Tibial artery (tissue), 4 donors: ENCODE data around the gene ZFPM1.

Experiments
- DNase-seq, 2 donors: peaks; one replicate each; pipeline ENCODE4 v3.0.0-alpha.2; 2019
- H3K27ac ChIP-seq, 2 donors: fragments of 200-600 bp; sonication (generic) in 1 of 2; 1 replicate in 1 of 2; 2 replicates in 1 of 2; pipeline ENCODE4 v1.5.1; 2018 to 2019; ENCODE audit warnings: mild to moderate bottlenecking in 1 of 2
- H3K27me3 ChIP-seq, 2 donors: fragments of 200-600 bp; sonication (generic) in 1 of 2; one replicate each; pipeline versions ENCODE4 v1.5.1 to v1.6.0; 2016 to 2019
- H3K36me3 ChIP-seq, 3 donors: fragments of 200-600 bp; sonication (generic) in 2 of 3; one replicate each; pipeline ENCODE4 v1.5.1; 2016 to 2019; ENCODE audit warnings: mild to moderate bottlenecking in 2 of 3
- H3K4me1 ChIP-seq, 4 donors: fragments of 200-600 bp; sonication (generic) in 2 of 4; 1 replicate in 3 of 4; 2 replicates in 1 of 4; pipeline ENCODE4 v1.5.1; 2016 to 2019
- H3K4me3 ChIP-seq, 2 donors: fragments of 200-600 bp; sonication (generic) in 1 of 2; 1 replicate in 1 of 2; 2 replicates in 1 of 2; pipeline ENCODE4 v1.5.1; 2018 to 2019; ENCODE audit warnings: mild to moderate bottlenecking in 2 of 2
- H3K9me3 ChIP-seq, 3 donors: fragments of 200-600 bp; sonication (generic) in 1 of 3; one replicate each; pipeline ENCODE4 v1.5.1; 2016 to 2019
- intact Hi-C: fragments of 100-400 bp; cut with DNase I; formaldehyde crosslinking; loops from one replicate; pipeline ENCODE4 v1.15.0; 2023; ENCODE audit warnings: low total_unique reads
- TF ChIP-seq, protein P1 (sequence below), 2 experiments: fragments of 200-600 bp in 1 of 2; fragments of 450-650 bp in 1 of 2; IDR thresholded peaks; one replicate each; pipeline ENCODE4 v1.5.1; 2017 to 2019; ENCODE audit warnings: antibody characterized with exemption in 2 of 2, mild to moderate bottlenecking in 1 of 2, moderate library complexity in 1 of 2

Gene ZFPM1

DNA sequence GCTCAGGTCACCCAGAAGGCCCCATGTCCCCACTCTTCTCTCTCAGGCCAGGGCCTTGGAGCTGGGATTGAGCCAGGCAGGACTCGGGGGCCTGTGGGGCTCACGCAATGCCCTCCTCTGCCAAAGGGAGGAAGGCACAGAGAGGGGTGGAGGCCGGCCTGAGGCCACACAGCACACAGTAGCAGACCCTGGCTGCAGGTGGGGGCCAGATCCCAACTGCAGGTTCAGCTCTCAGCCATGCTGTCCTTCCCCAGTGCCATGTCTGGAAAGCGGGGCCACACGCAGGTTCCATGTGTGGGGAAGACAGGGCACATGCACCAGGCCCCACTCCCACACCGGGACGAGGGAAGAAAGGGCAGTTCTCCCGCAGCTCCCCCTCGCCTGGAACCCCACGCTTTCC is 33.3 kb upstream of the ZFPM1 start:
- Histone ChIP-seq H3K4me3 (no peak overlapping the region), H3K27ac (no peak overlapping the region), H3K36me3 (no peaks in the 10 kb centered on the region), H3K27me3 (no peaks in the 10 kb centered on the region), H3K9me3 (no peaks in the 10 kb centered on the region), H3K4me1 (peaks cover 0 to 7% (median 0%) of the 10 kb centered on the region in 4 donors)
- no peak for DNase-seq
- TF ChIP-seq, protein P1, sequence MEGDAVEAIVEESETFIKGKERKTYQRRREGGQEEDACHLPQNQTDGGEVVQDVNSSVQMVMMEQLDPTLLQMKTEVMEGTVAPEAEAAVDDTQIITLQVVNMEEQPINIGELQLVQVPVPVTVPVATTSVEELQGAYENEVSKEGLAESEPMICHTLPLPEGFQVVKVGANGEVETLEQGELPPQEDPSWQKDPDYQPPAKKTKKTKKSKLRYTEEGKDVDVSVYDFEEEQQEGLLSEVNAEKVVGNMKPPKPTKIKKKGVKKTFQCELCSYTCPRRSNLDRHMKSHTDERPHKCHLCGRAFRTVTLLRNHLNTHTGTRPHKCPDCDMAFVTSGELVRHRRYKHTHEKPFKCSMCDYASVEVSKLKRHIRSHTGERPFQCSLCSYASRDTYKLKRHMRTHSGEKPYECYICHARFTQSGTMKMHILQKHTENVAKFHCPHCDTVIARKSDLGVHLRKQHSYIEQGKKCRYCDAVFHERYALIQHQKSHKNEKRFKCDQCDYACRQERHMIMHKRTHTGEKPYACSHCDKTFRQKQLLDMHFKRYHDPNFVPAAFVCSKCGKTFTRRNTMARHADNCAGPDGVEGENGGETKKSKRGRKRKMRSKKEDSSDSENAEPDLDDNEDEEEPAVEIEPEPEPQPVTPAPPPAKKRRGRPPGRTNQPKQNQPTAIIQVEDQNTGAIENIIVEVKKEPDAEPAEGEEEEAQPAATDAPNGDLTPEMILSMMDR (IDR thresholded peaks at IDR 0.05) = no peak
- intact Hi-C loops = no loop called here

DNA sequence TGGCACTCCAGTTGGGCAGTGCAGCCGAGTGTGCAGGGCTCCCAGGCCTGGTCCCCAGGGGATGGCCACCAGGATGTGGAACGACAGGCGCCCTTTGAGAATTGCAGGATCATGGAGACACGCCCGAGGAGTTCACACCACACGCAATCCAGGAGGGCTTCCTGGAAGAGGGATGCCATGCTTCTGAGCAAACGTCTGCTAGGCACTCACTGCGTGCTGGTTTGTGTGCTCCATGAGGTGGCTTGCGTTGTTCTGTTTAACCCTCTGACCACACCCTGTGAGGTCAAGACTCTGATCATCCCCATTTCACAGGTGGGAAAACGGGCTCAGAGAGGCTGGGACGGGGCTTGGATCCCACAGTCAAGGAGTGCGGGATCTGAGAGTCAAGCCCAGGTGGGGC is 32.6 kb upstream of the ZFPM1 start:
- intact Hi-C loops = no loop called here
- Histone ChIP-seq H3K27ac (no peak overlapping the region), H3K4me3 (no peak overlapping the region), H3K9me3 (no peaks in the 10 kb centered on the region), H3K27me3 (no peaks in the 10 kb centered on the region), H3K36me3 (no peaks in the 10 kb centered on the region), H3K4me1 (peaks cover 0 to 14% (median 0%) of the 10 kb centered on the region in 4 donors)
- no peak for DNase-seq
- TF ChIP-seq, protein P1 (IDR thresholded peaks at IDR 0.05) = no peak

- intact Hi-C loops = no loop called here
- TF ChIP-seq, protein P1 (IDR thresholded peaks at IDR 0.05) = no peak
- DNase-seq = no peak
Observed at GRCh38 chr16:88421301-88421700, 31.8 kb upstream of the ZFPM1 start.

DNA sequence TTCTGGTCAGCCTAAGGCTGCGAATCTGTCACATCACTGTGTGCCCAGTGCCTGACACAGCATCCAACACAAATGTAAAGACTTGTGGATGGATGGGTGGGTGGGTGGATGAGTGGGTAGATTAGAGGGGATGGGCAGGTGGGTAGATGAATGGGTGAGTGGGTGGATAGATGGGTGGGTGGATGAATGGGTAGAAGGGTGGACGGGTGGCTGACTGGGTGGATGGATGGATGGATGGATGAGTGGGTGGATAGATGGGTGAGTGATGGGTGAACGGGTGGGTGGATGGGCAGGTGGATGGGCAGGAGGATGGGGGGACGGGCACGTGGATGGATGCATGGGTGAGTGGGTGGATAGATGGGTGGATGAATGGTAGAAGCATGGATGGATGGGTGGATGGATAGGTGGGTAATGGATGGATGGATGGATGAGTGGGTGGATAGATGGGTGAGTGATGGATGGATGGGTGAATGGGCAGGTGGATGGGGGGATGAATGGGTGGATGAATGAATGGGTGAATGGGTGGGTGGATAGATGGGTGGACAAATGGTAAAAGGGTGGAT is 31.1 kb upstream of the ZFPM1 start:
- Histone ChIP-seq H3K4me3 (no peak overlapping the region), H3K36me3 (no peaks in the 10 kb centered on the region), H3K9me3 (no peaks in the 10 kb centered on the region), H3K4me1 (peaks cover 0 to 14% (median 0%) of the 10 kb centered on the region in 4 donors), H3K27ac (no peak overlapping the region), H3K27me3 (no peaks in the 10 kb centered on the region)
- TF ChIP-seq, protein P1 (IDR thresholded peaks at IDR 0.05) = no peak
- intact Hi-C loops = no loop called here
- DNase-seq = no peak

More at GRCh38 chr16:88421301-88421700, 31.8 kb upstream of the ZFPM1 start:
- Histone ChIP-seq H3K27ac (no peak overlapping the region), H3K36me3 (no peaks in the 10 kb centered on the region), H3K27me3 (no peaks in the 10 kb centered on the region), H3K9me3 (no peaks in the 10 kb centered on the region), H3K4me1 (peaks cover 0 to 14% (median 0%) of the 10 kb centered on the region in 4 donors), H3K4me3 (no peak overlapping the region)

DNA sequence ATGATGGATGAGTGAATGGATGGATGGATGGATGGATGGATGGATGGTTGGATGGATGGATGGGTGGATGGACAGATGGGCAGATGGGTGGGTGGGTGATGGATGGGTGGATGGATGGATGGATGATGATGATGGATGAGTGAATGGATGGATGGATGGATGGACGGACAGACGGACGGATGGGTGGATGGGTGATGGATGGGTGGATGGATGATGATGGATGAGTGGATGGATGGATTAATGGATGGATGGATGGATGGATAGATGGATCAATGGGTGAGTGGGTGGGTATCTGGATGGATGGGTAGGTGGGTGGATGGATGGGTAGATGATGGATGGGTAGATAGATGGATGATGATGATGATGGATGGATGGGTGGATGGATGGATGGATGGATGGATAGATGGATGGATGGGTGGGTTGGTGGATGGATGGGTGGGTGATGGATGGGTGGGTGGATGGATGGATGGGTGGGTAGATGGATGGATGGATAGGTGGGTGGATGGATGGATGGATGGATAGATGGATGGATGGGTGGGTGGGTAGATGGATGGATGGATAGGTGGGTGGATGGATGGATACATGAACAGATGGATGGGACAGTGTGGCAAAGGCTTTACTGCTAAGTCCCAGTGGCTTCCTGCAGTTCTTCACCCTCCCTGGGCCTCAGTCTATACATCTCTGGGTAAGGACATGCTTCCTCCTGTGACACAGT is 30.2 kb upstream of the ZFPM1 start:
- TF ChIP-seq, protein P1 (IDR thresholded peaks at IDR 0.05) = no peak
- no peak for DNase-seq
- H3K36me3 ChIP-seq = no peaks in the 10 kb centered on the region
- no peak overlapping the region for H3K4me3 ChIP-seq
- H3K4me1 ChIP-seq = peaks cover 0 to 14% (median 0%) of the 10 kb centered on the region in 4 donors
- no peaks in the 10 kb centered on the region for H3K9me3 ChIP-seq
- H3K27me3 ChIP-seq = no peaks in the 10 kb centered on the region
- intact Hi-C loops = no loop called here
- no peak overlapping the region for H3K27ac ChIP-seq
